Retina (tissue), 1 donor: Measurements from ENCODE around the gene CEPT1.
A peak's percentile ranks its signal among the peaks of the same experiment; 100 is the strongest.
"Not testable (repeated sequence)": the region's sequence is repeated elsewhere in the genome, so short reads cannot be mapped to it uniquely, and the experiment has no call there.

Source experiments
- DNase-seq: peaks from one replicate; pipeline ENCODE4 v3.0.0-alpha.2; 2016

CEPT1 gene

DNA sequence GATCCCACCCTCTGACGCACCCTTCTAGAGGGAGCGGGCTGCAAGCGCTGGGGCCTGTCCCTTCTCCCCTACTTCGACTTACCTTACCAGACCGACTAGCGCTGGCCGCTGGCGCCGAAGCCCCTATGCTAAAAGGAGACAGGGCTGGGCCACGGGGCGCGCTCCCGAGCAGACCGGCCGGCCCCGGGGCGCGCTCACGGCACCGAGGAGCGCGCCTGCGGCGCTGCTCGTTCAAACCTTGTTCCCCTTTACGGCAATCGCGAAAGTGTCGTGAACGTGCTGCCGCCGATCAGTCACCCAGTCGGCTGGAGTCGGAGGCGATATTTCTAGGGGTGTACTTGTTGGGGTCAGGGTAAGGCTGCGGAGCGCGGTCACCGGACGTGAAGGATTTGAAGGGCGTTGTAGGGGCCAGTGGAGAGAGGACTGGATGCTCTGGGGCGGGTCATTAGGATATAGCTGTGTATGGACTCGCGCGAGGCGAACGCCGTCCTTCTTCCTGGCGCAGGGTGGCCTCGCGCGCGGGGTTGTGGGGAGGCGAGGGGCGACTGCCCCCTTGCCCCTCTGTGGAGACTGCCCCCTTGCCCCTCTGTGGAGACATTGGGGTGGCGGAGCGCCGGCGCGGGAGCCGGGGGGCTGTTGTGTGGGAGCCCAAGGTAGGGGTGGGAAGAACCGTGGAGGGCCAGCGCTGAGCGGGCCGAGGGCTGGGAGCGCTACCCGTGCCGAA lies at the start of gene CEPT1, which contains the start of gene DRAM2:
CEPT1 (plus strand) TSS at position 268 of the 724 bp plus-strand sequence. CDS start 7,492 bp downstream, outside the sequence.
DRAM2 (minus strand) TSS at position 138 of the 724 bp plus-strand sequence. CDS start 8,539 bp downstream, outside the sequence.
- DNase-seq, result peak; percentile 100

DNA sequence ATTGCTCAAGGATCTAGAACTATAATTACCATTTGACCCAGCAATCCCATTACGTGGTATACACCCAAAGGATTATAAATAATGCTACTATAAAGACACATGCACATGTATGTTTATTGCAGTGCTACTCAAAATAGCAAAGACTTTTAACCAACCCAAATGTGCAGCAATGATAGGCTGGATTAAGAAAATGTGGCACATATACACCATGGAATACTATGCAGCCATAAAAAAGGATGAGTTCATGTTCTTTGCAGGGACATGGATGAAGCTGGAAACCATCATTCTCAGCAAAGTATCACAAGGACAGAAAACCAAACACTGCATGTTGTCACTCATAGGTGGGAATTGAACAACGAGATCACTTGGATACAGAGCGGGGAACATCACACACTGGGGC lies 44.6 kb upstream of the CEPT1 start:
- DNase-seq, result not testable (repeated sequence)

DNA sequence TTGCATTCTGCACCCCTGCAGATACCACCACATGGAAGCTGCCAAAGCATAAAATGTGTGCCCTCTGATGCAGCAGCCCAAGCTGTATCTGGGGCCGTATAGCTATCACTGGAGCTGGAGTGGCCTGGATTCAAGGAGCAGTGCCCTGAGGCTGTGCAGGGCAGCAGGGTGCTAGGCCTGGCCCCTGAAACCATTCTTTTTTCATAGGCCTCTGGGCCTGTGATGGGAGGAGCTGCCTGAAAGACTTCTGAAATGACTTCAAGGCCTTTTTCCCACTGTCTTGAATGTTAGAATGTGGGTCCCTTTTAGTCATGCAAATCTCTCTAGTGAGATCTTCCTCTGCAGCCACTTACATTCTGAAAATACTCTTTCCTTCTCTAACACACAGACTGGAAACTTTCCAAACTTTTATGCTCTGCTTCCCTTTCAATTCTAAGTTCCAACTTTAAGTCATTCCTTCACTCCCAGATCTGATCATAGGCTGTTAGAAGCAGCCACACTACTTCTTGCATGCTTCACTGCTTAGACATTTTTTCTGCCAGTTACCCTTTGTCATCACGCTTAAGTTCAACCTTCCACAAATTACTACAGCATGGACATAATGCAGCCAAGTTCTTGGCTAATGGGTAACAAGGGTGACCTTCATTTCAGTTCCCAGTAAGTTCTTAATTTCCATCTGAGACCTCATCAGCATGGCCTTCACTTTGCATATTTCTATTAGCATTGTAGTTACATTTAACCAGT lies 42.5 kb upstream of the CEPT1 start:
- DNase-seq, result no peak

DNA sequence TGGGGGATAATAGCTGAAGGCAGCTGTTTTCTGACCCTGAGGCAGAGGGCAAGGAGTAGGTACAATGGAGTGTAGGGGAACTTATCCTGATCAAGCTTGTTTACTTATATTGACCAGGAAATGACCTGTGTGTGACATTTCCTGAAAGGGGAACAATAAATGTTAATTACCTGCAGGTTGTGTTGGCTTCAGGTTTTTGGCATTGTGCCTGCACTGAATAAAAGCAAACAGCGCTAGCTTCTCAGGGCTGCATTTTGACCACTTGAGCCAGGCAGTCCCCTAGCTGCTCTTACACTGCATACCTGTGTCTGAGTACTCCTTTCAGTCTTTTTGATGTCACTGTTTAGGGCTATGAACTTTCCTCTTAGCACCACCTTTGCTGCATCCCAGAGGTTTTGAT lies 40.7 kb upstream of the CEPT1 start:
- no peak for DNase-seq

DNA sequence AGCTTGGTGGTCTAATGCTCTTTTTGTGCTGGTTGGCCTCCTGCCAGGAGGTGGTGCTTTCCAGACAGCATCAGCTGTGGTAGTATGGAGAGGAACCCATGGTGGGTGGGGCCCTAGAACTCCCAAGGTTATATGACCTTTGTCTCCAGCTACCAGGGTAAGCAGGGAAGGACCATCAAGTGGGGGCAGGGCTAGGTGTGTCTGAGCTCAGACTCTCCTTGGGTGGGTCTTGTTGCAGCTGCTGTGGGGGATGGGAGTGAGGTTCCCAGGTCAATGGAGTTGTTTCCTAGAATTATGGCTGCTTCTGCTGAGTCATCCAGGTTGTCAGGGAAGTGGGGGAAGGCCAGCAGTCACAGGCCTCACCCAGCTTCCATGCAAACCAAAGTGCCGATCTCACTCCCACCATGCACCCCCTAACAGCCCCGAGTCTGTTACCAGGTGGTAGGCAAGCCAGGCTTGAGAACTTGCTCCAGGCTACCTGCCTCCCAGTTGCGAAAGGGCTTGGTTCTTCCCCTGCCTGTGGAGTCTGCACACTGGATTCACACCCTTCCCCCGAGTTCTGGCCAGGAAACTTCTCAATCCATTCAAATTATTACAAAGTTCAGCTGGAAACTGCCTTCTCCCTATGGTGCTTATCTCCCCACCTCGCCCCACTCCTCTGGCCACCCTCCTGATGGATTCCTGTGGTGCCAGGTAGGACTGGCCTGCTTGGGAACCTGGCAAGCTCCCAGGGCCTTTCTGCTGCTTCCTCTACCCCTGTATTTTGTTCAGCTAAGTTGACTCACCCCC lies 38.0 kb upstream of the CEPT1 start:
- no peak for DNase-seq

DNA sequence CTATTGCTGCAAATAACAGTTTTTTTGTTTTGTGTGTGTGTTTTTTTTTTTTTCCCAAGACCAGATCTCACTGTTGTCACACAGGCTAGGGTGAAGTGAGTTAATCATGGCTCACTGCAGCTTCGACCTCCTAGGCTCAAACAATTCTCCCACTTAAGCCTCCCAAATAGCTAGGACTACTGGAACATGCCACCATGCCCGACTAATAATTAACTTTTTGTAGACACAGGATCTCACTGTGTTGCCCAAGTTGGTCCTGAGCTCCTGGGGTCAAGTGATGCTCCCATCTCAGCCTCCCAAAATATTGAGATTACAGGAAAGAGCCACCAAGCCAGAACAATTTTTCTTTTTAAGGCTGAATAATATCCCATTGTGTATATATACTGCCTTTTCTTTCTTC lies 35.0 kb upstream of the CEPT1 start:
- no peak for DNase-seq

DNA sequence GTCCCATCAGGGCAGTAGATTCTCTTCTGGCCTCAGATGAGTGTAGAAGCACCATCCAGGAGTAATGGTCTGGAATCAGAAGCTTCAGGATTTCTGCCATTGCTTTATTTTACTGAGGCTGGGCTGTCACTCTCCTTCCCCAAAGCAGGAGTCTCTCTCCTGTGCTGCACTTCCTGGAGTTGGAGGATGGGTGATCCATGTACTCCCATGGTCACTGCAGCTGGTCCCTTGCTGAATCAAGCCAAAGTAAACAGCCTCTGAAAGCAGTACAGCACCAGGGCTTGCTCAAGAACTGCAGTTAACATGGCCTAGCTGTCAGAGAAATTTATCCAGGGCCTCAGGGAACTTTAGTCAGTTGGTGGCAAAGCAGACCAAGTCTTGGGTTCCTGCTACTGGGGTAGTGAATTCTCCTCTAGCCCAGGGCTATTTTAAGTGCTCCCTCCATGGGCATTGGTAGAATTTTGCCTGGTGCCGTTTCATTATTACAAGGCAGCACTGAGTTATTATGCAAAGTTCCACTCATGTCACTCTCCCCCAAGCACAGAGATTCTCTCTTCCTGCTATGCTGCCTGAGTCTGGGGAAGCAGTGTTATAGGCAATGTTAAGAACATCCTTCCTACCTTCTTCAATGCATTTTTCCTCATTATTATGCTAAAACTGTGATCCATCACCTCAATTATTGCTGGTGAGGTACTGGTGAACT lies 29.7 kb upstream of the CEPT1 start:
- DNase-seq, result no peak

DNA sequence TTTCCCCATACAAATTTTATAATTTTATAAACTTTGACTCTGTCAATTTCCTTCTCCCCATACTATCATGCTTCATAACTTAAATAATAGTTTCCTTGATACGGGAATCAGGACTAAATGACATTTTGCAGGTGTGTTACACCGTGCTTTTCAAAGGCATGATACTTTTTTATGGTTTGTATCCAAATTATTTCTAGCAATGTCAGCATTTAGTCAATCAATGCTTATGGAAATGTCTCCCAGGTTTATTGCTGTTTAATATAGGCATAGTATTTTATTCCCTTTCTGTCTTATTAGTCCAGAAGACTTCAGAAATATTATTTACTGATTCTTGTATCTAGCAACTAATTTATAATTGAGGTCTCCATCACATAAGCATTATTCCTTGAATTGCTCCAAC lies 23.5 kb upstream of the CEPT1 start:
- no peak for DNase-seq

DNA sequence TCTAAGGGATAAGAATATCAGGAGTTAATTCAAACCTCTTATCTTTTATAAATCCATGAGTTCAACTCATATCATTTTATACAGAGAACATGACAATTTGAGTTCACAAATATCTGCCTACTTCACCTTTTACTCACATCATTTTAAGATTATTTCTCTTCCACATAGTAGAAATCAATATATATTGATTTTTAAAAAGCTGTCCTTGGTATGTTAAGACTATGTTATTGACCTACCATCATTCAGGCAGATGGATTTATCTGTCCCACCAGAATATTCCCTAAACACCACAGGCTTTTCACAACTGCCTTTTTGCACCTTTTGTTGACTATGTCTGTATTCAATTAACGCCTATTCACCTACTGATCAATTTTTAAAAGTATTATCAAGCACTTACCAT lies 13.7 kb upstream of the CEPT1 start:
- no peak for DNase-seq

DNA sequence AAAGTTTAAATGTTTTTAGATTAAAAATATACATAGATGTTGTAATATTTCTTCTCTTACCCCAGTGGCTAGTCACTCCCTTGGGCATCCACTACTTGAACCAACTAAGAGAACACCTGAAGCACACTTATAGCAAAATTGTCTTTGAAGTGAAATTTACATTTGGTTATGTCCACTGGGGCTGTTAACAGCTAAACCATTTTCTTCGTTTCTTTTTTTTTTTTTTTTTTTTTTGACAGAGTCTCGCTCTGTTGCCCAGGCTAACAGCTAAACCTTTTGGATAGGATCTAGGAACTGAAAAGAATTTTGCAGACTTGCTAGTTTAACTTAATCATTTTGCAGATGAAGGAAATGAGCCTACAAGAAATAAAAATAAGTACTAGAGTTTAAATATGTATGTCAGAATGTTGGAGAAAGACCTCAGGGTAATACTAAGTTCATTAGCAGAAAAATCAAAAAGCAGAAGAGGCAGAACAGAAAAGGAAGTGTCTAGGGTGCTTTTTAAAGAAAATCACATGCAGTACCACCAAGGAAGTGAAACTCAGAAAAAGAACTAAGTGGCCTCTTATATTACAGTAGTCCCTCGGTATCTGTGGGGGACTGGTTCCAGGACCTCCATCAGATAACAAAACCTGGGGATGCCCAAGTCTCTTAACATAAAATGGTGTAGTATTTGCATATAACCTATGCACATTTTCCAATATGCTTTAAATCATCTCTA lies 11.9 kb upstream of the CEPT1 start:
- no peak for DNase-seq

DNA sequence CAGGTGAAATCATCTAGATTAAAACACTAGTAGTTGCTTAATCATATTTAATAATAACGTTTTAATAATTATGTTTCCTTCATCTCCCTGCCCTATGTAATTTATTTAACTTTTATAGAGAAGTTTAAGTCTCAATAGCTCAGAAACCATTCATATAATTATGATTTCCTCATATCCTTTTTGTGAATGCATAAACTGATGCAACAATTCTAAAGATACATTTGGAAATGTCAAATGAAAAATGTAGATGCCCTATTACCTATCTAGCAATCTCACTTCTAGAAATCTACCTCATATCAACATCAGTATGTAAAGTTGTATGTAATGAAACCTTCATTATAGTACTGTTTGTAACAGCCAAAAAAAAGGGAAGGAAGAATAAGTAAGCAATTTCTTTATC lies 10.6 kb upstream of the CEPT1 start:
- no peak for DNase-seq

DNA sequence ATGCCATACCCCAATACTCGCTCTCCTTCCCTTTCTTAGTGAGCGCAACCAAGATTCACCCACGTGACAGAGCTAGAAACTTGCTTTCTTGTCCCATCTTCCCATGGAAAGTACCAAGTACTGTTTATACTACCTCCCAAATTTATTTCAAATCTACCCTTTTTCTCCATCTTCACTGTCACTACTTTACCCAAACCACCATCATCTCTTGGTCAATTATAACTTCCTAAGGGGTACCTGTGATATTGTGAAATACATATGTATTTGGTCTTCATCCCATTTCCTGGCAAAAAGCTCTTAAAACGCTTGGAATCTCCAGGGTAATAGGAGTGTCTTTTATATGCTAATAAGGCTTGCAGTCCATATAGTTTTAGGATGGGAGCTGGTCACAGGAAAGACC lies 8.3 kb upstream of the CEPT1 start:
- no peak for DNase-seq

DNA sequence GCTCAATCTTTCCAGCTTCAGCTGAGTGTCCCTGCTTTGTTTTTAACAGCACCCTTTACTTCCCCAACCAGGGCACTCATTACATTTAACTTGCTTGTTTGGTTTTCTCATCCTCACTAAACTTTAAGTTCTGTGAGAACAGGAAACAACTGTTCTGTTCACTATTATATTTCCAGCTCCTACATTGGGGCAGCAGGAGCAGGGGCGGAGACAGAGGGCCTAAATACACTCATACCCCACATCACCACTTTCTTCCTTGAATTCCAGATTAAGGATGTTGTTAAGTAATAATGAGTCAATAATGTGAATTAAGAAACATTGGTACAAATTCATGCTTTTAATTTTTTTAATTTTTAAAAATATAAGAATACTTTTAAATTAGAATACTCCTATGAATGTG lies 6.2 kb upstream of the CEPT1 start:
- DNase-seq, result no peak

DNA sequence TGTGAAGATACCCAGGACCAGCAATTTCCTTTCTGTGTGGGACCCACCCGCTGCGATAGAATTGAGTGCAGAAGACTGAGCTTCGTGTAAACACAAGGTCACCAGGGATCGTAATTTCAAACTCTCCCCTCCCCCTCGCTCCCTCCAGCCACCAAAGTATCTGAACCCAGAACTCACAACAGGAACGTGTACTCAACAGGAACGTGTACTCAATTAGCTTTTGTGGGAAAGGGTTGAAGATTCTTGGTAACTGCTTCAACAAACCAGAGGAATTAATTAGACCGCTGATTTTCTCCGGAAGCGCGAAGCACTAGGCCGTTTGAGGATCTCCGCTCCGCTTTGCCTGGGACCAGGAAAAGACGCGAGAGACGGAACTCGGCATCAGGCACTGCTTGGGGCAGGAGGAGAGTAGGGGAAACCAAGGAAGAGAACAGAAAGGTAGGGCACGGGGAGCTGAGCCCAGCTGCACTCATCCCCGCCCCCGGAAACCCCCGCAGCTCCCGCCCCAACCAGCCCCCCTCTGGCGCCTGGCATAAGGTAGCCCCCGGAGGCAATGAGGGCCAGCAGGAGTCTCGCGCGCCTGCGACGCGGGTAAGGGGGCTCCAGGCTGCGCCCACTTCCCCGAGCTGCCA lies 583 bp upstream of the CEPT1 start:
- DNase-seq, result peak; percentile 88

DNA sequence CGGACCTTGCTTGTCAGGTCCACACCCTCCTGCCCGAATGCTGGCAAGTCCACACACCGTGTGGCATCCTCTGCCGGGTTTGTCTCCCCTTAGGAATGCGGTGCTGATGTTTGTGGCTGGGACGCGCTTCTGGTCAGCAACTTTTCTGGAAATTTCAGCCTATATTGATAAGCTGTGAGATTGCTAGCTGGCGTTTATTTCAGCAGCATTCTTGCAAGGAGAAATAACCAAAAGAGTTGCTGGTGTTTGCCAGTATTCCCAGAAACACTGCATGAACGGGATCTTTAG lies 601 bp downstream of the CEPT1 start:
- no peak for DNase-seq

DNA sequence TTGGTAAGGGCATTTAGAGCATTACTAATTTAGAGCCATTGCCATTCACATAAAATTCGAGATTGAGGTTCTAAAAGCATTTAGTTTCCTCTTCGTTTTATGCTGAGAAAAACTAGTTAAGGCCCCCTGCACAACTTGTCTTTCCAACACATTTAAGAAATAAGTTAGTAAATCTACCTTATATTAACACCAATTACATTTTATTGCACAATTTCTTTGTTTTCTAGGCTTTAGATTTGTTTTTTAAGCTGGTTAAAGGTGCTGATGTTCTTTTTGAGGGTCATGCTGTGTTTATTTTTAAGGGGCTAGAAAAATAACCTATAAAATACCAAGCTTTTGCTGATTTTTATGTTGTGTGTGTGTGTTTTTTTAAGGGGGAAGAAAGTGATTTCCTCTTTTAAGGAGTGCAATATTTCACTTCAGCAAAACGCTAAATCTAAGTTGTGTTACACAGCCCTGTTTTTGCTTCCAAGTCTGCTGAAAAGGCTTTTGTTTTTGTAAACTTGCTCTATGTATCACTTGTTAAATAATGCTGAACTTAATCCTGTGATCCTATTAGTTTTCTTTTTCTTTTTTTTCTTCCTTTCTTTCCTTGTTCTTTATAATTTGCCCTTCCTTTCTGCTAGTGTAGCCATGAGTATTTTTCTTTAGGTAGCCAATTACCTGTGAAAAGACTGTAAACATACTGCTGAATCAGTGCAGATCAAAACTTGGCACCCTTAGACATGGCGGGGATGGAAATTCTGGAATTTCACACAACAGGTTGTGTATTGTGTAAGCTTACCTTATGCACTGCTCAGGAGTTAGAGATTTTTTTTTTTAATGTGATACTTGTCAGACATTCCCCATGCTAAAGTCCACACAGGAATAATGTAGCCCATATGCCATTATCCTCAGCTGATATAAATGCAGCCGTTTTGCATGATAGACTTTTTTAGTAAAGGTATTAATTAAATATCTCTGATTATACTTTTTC lies 1.5 kb downstream of the CEPT1 start:
- no peak for DNase-seq

DNA sequence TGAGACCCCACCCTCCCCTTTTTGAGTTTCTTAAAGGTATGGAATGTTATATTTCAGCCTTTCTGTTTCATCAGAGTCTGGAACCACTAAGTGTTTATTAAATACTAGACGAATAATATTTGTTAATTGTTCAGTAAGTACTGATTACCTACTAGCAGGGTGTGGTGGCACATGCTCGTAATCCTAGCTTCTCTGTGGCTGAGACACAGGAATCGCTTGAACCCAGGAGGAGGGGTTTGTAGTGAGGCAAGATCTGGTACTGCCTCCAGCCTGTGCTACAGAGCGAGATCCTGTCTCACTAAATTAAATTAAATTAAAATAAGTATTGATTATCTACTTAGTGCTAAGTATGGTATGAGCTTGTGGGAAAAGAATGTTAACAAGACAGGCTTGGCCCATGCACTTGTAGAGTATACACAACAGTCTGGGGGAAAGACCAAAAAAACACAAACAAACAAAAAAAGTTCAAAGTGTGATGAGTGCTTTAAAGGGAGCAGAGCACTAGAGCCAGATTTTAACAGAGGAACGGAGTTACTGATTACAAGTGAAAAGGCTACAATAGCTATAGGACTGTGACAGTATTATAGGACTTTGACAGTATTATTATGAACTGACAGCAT lies 2.4 kb downstream of the CEPT1 start:
- no peak for DNase-seq

DNA sequence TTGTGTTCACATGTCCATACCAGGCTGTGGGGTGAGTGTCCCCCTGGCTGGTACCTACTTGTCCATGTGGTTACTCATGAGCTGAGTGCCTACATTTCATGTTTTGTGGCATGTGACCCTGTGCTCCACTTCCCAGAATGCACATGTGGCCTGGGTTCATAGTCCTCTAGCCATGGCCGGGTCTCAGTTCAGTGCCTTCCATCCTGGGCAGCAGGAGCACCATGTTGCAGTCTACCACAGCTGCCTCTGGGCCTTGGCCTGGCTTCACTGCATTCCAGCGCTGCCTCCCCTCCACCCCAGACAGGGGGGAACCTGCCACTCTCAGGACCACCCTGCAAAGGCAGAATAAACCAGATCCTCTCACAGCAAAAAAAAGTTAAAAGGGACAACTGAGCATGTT lies 5.5 kb downstream of the CEPT1 start:
- DNase-seq, result no peak

DNA sequence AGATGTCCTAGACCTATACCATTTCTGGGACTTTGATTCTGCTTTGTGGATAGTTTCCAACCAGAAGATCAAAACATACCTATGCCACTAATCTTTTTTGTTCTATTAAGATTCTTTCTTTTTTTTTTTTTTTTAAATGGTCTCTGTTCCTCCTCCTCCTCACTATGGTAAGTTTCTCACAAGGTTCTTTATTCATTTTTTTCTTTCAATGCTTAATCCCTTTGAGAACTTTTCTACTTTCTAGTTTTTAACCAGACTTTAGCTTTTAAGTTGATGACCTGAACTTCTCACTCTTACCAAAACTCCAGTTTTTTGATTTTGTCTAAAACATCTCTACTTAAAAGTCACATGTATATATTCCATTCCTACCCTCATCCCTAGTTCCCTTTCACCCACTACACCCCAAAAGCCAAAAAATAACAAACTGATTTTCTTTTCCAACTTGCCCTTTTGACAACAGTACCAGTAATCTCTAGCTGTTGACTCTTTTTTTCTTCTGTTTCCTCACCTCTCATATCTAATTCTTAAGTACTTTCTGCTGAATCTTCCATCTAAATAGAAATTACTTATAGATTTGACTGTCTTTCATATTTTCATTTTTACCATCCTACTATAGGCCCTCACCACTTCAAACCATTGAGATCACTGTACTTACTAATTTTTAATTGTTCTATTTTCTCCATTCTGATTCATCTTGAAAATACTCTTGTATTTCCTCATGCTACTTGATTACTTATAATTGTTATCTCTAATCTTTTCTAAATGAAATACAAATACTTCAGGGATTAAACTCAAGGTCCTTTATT lies 6.1 kb downstream of the CEPT1 start:
- no peak for DNase-seq
